HL-60/S4 treated with phorbol 12-myristate 13-acetate at 8.2 ng/mL for 4 days and 3 days (cell line): ENCODE measurements around the gene HSD17B14.
"Not testable (repeated sequence)": the region's sequence is repeated elsewhere in the genome, so short reads cannot be mapped to it uniquely, and the experiment has no call there.

Source experiments
- in situ Hi-C: fragments of 300-500 bp; cut with MboI; formaldehyde crosslinking; loops from 2 replicates; pipeline ENCODE4 v1.15.0; 2022; ENCODE audit warnings: low sequenced_read_pairs

Gene HSD17B14

GRCh38 chr19:48768994-48769713, 67.1 kb downstream of the HSD17B14 start:
- in situ Hi-C loops, result no loop called here

- in situ Hi-C loops, result not testable (repeated sequence)
Measured at GRCh38 chr19:48768171-48768753, 68.0 kb downstream of the HSD17B14 start.

- in situ Hi-C loops, result not testable (repeated sequence)
Measured at GRCh38 chr19:48765816-48766215, 70.5 kb downstream of the HSD17B14 start.
